Measurements from ENCODE around the gene ZBTB39.
"Not testable (repeated sequence)": the region's sequence is repeated elsewhere in the genome, so short reads cannot be mapped to it uniquely, and the experiment has no call there.

The ZBTB39 gene

DNA sequence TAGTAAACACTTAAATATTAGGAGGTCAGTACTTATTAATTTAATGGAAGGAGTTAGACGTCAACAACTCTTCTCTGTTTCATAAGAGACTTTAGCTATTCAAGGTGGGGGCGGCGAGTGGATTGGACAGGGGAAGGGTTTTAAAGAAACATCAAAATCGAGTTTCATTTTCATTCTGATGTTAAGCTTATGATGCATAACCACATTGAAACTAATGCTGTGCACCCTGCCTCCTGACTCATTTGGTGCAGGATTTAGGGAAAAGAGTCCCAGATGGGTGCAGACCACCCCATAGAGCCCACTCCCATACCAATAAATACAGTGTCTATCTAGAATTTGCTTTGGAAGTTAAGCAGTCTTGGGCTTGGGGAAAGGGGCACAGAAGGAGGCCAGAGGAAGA lies 7.4 kb downstream of the ZBTB39 start:
- DNase-seq (ENCODE audit: low spot score), result no peak

DNA sequence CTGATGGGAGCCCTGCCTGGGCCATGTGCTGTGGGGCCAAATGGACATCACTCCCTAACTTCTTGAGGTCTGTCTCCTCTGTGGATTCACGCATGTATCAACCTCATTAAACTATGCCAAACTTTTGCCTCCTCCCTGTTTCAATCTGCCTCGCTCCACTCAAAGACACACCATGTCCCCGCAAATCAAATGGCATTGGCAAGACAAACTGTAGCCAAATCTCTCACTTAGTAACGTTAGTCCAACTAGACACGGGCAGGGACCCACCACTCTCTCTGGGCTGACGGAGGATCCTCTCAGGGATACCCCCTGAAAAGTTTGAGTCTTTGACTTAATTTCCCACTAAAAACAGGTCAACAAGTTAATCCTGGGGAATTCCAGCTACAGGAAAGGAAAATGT lies 8.0 kb downstream of the ZBTB39 start:
- no peak for DNase-seq (ENCODE audit: low spot score)

DNA sequence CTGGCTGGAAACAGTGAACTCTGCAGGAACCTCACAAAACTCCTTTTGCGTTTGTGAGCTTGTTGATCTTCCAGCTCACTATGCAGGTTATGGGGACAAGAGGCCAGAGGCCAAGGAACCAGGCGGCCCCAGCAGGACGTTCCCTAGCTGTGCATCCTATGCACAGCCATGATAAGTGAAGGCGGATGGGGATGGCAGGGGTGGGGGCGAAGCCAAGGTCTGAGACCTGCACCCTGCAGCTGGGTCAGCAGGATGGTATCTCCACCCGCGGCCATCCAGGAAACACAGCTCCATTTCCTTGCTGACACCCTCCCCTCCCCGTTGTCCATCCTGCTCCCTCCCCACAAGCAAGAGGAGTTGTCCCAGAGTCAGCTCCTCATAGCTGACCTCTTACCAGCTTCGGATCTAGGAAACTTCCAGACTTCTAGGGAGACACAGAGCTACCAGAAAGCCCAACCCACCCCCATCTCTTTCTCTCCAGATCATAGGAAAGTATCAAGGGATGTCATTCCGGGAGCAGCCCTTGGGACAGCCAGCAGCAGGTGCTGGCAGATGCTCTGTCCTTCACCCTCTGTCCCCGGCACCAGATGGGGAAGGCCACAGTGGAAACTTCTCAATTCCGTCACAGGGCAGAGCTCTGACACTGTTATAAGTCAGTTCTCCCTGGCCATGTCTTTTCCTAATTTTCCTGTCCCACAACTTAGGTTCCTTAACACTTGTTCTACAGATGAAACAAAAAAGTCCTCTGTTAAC lies 9.4 kb downstream of the ZBTB39 start:
- DNase-seq (ENCODE audit: low spot score), result no peak

DNA sequence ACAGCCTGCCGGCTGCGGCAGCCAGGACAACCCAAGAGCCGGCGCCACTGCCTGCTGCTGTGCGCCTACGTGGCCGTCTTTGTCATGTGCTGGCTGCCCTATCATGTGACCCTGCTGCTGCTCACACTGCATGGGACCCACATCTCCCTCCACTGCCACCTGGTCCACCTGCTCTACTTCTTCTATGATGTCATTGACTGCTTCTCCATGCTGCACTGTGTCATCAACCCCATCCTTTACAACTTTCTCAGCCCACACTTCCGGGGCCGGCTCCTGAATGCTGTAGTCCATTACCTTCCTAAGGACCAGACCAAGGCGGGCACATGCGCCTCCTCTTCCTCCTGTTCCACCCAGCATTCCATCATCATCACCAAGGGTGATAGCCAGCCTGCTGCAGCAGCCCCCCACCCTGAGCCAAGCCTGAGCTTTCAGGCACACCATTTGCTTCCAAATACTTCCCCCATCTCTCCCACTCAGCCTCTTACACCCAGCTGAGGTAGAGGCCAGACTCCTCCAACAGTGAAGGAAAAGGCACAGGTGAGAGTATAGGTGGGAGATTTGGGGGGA lies 10.3 kb downstream of the ZBTB39 start:
- DNase-seq (ENCODE audit: low spot score), result no peak

DNA sequence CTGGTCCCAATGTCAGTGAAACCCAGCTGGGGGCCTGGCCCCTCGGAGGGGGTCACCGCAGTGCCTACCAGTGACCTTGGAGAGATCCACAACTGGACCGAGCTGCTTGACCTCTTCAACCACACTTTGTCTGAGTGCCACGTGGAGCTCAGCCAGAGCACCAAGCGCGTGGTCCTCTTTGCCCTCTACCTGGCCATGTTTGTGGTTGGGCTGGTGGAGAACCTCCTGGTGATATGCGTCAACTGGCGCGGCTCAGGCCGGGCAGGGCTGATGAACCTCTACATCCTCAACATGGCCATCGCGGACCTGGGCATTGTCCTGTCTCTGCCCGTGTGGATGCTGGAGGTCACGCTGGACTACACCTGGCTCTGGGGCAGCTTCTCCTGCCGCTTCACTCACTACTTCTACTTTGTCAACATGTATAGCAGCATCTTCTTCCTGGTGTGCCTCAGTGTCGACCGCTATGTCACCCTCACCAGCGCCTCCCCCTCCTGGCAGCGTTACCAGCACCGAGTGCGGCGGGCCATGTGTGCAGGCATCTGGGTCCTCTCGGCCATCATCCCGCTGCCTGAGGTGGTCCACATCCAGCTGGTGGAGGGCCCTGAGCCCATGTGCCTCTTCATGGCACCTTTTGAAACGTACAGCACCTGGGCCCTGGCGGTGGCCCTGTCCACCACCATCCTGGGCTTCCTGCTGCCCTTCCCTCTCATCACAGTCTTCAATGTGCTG lies 11.0 kb downstream of the ZBTB39 start:
- DNase-seq (ENCODE audit: low spot score), result no peak

DNA sequence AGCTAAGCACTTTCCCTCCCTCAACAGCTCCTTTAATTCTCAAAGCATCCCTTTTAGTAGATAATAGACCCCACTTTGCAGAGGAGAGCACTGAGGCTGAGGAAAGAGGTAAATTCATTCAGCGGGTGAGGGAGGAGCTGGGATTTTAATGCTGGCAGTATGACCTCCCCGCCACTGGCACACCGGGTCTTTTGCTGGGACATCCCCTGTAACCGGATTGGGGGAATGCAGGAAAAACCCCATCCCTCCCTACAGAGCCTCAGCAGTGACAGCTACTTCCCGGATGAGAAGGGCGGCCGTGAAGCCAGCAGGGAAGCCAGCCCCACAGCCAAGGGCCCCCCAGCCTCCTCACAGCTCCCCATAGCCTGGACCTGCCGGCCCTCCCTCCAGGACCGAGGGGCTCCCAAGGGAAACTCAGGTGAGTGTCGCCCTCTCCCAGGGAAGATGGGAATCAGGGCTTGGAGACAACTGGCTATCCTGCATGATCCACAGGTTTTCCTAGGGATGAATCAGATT lies 12.1 kb downstream of the ZBTB39 start:
- DNase-seq (ENCODE audit: low spot score), result no peak

DNA sequence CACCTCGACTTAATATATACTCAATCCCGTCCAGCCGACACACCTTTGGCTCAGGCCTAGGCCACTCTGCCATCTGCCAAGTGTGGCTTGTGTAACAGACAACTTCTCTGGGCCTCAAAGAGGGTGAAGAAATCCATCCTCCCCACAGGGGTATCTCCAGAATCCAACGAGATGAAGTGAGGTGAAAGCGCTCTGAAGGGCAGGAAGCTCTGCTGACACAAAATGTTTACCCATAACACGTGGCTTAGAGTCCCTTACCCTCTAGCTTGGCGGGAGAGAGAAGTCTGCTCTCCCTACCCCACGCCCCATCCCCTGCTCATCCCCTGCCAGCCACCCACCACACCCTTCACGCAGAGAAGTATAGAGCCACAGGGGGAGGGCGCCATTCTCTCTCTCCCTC lies 13.0 kb downstream of the ZBTB39 start:
- DNase-seq (ENCODE audit: low spot score), result no peak

DNA sequence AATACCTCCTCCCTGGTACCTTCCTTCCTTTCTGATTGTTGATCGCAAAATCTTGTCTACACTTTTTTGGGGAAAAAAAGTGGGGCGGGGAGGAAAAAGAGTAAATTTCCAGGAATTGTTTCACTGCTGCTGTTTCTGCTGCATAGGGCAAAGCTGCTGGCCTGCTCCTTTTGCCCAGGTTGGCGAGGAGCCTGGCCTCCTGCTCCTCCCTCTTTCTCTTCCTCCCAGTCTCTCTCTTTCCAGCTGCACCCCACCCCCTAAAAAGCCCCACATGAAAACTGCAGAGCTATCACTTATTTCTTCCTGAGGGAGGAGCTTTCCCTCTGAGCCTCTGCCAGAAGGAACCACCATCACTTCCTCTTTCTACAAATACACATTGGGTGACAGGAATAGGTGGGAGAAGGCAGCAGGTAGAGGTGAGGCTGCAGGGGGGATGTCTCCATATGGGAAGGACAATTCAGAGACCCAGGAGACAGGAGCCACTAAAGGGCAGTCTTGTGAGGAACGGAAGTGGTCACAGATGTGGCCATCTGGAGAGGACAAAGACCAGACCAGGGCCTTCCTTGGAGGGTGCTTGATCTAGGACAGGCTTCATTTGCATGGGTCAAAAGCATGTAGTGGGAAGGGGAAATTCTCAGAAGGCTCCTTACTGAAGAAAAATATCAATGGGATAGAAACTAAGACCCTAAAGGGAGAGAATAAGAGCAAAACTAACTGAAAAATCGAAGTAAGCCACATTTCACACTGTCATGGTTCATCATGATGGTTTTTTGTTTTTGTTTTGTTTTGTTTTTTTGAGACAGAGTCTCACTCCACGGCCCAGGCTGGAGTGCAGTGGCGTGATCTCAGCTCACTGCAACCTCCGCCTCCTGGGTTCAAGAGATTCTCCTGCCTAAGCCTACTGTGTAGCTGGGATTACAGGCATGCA lies 14.8 kb downstream of the ZBTB39 start:
- no peak for DNase-seq (ENCODE audit: low spot score)

DNA sequence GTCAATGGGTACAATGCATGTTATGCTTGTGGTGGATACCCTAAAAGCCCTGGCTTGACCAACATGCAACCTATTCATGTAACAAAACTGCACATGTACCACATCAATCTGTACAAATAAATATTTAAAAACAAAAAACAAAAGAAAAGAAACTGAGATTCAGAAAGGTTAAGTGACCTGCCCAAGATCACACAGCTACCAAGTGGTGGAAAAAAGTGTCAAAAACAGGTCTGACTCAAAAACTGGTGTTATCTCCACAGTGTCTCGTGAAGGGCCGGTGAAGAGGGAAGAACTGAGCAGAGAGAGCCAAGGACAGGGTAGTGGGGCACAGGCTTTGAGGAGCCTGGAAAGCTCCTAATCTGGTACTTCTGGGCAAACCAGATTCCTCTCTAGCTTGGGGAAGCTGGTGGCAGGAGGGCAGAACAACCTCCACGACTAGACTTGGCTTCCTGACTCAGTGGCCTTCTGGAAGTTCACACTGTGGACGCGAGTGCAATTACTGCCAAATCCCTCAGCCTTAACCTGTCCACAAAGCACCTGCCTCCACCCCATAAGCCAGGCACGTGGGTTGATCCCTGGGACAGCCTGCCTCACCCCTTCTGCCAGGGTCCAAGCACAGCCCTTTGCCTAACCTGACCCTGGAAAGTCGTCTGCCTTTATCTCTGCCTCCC lies 15.6 kb downstream of the ZBTB39 start:
- no peak for DNase-seq (ENCODE audit: low spot score)

DNA sequence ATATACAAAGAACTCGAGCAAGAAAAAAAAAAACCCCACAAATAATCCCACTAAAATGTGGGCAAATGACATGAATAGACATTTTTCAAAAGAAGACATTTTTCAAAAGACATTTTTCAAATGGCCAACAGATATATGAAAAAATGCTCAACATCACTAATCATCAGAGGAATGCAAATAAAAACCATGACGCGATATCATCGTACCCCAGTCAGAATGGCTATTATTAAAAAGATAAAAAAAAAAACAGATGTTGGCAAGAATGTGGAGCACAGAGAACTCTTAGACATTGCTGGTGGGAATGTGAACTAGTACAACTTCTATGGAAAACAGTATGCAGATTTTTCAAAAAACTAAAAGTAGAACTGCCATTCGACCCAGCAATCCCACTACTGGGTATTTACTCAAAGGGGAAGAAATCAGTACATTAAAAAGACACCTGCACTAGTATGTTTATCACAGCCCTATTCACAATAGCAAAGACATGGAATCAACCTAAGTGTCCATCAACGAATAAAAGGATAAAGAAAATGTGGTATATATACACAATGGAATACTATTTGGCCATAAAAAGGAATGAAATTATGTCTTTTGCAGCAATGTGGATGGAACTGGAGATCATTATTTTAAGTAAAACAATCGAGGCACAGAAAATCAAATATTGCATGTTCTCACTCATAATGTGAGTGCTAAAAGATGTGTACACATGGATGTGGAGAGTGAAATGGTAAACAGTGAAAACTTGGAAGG lies 16.3 kb downstream of the ZBTB39 start:
- no peak for DNase-seq (ENCODE audit: low spot score)

DNA sequence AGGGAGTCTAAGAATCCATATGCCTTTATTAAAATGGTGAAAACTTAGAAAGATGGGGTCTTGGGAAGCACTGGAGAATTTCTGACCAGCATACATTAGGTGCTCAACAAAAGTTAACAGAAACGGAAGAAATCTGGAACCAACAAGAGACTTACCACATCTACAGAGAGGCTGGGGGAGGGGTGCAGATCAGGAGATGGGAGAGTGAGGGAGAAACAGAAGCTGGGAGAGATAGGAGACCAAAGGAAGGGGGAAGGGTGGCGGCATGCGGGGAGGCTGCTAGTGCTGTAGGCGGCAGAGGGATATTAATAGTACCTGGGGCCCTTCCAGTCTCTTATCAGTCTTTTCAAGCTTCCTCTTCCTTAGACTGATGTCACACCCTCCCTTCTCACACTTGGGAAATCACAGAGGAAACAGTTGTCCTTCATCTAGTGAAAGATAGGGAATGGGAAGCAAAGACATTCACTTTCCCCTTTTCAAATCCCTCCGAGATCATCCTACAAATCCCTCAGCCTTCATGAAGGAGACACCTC lies 18.1 kb downstream of the ZBTB39 start:
- DNase-seq (ENCODE audit: low spot score), result no peak

DNA sequence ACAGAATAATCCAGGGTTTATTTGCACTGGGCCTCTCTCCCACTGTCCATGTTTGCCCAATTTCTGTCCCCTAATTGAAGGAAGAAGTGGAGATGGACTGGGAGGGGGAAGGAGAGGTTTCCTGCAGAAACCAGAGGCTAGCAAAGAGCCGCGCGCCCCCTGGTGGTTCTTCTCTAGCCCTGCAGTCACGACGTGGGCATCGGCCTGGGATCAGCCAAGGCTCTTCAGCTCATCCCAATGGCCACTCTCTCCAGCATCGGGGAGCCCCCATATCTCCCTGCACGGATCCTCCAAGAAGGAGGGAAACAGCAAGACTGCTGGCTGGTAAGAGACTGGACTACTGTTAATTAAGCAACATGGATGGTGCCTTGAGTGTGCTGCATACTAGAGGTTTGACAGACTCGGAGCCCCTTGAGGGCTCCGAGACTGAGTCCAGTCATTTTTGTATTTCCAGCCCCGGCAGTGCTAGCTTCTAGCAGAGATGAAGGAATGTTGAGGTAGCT lies 18.7 kb downstream of the ZBTB39 start:
- peak; percentile 73 for DNase-seq (ENCODE audit: low spot score)

DNA sequence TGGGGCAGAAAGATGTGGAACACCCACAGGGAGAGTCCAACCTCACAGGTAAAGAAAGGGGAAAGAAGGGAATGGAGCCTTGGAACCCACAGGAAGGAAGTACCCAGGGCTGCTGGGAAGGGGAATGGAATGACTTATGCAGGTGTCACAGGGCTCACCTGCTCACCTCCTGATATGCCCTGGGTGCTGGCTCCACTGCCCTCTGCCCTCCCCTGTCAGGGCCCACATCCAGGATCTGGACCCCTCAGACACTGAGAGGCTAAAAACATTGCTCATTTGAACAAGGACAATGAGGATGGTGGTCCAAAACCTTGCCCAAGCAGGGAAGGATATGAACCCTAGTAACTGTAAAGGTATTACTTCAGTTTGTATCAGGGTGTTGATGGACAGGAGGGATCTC lies 19.3 kb downstream of the ZBTB39 start:
- DNase-seq (ENCODE audit: low spot score), result no peak

DNA sequence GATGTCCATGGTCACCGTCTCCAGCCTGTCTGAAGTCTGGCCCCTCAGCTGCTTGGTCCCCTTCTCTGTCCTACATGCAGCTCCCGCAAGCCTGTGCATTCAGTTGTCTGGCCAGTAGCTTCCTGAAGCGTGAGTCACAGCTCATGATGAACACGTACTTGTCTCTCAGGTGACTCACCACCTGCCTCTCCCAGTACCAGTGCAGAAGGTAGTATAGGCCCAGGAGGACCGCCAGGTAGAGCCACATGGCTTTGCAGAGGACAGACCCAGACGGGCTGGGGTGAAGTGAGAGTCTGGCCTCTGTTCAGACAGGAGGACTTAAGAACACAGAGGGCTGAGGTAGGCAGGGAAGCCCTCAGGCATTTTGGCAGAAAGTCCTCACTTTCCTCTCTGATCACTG lies 20.6 kb downstream of the ZBTB39 start:
- not testable (repeated sequence) for DNase-seq (ENCODE audit: low spot score)

DNA sequence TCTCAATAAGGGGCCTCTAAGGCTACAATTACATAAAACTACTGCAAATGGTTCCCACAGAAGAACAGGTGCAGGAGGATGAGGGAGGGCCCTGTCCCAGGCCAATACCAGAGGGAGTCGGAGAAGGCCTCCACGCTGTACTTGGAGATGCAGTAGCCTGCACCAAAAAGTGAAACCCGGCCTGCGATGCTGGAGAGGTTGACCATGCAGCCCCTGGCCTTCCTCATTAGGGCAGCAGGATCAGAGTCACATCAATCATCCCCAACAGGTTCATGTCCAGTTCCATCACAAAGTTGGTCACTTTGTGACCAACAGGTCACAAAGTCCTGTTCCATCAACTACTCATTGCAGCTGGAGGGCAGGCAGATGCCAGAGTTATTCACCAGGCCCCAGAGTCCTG lies 23.0 kb downstream of the ZBTB39 start:
- no peak for DNase-seq (ENCODE audit: low spot score)

DNA sequence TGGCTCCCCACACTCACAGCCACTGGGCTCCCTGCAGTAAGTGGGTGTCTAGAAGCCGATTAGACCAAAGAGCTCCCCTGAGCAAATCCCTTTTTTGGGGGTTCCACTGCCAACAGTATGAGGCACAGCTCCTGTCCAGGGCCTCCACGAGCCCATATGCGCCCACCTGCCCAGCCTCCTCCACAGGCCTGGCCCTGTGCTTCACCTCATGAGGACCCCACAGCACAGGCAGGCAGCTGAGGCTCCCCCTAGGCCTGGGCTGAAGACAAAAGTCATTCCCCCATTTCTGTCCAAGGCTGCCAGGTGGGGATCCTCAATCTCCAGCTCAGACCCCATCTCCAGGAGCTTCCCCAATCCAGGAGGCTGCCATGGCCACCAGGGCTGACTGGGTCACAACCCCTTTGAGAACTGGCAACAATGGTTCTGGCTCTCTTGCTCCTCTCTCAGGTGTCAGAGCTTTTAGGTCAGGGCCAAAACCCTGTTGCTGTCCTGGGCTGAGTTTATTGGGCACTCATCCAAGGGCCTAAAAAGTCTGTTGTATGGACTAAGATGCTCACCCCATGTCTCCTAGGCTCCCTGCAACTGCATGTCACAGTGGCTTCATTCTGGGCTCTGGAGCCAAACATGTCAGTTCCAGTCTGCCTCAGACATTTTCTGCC lies 23.6 kb downstream of the ZBTB39 start:
- DNase-seq (ENCODE audit: low spot score), result not testable (repeated sequence)

DNA sequence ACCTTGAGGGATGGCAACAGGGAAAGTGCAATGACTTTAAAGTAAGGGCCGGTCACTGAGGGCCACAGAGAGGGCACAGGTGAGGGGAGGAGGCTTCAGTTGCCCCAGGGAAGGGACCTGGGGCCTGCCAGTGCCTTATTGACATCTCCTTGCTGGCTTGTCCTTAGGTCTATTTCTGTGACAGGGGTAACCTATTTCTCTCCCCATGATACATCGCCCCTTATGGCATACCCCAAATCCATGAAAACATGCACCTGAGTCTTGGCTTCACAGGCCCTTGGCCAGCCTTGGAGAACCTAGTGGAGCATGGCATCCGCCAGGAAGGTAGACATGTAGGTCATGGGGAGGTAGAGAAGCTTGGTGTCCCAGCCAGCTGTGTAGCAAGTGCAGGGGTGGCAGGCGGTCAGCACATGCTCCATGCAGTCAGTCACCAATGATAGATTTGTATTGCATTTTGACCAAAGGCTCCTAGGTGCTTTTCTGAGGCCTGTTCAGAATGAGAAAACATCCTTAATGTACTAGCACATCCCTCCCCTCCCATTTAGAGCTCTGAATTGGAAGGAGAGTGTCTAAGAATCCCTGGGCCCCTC lies 25.3 kb downstream of the ZBTB39 start:
- DNase-seq (ENCODE audit: low spot score), result no peak

DNA sequence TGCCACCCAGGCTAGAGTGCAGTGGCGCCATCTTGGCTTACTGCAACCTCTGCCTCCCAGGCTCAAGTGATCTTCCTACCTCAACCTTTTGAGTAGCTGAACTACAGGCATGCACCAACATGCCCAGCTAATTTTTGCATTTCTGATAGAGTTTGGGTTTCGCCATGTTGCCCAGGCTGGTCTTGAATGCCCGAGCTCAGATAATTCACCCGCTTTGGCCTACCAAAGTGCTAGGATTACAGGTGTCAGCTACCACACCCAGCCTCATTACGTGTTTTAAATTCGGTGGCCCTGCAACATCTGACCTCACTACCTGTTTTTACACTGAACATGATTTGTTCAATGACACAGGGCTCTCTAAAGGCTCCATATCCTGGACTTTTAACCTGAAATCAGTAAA lies 26.1 kb downstream of the ZBTB39 start:
- no peak for DNase-seq (ENCODE audit: low spot score)

DNA sequence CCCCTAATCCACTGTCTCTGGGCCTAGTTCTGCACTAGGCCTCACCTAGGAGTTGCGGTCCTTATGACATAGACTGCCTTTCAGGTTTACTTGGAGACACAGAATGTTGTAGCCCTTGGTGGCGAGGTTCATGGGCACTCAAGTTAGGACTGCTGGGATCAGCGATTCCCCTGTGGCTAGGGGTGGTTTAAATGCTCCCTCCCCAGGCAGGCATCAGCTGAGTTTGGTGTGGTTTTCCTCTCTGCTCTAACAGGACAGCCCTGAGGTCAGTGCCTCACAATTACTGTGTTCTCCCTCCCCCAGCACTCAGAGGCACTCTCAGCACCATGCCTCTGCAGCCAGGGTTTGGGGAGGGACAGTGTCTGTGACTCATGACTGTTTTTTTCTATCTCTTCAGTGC lies 26.7 kb downstream of the ZBTB39 start:
- DNase-seq (ENCODE audit: low spot score), result no peak
